Mononuclear cell (primary cell): ENCODE data around the gene TRAPPC3L. TPM values are rescaled to one million over a fixed set of nuclear protein-coding genes. Genes with fewer than 3 reads are reported as not detected.

ENCODE experiments used
- H3K27me3 ChIP-seq: 2 replicates; pipeline ENCODE4 v1.6.0; 2011; ENCODE audit warnings: low read length, control low read depth; ENCODE audit not compliant: insufficient read depth
- H3K4me1 ChIP-seq: 2 replicates; pipeline ENCODE4 v1.5.1; 2011; ENCODE audit warnings: mild to moderate bottlenecking, low read length, control low read depth; ENCODE audit not compliant: insufficient read depth
- H3K4me3 ChIP-seq: 2 replicates; pipeline ENCODE4 v1.5.1; 2011; ENCODE audit warnings: mild to moderate bottlenecking, low read length, moderate library complexity
- H3K9me3 ChIP-seq: 2 replicates; pipeline ENCODE4 v1.5.1; 2011; ENCODE audit warnings: low read depth, mild to moderate bottlenecking, control low read depth, low read length
- total RNA-seq: library from RNA; depleted of rRNA; stranded (reverse); fragments of >200 nt; gene quantifications from one replicate; pipeline ENCODE4 v1.2.3, GENCODE V29; 2012

The TRAPPC3L gene
- 2.1 TPM for total RNA-seq

- no peaks in the 10 kb centered on the region for H3K9me3 ChIP-seq
- H3K4me3 ChIP-seq = no peak within 1 kb of the TSS
- no peaks in the 10 kb centered on the region for H3K4me1 ChIP-seq
- peaks cover 6% of the 10 kb centered on the region for H3K27me3 ChIP-seq
Measured at GRCh38 chr6:116545651-116546050, at the start of gene TRAPPC3L. TSS of gene TRAPPC3L (minus strand) at chr6:116545684. CDS start at chr6:116545514, 170 bp downstream.

GRCh38 chr6:116595247-116595646, 49.8 kb upstream of the TRAPPC3L start:
- Histone ChIP-seq H3K9me3 (no peaks in the 10 kb centered on the region), H3K27me3 (no peaks in the 10 kb centered on the region), H3K4me3 (no peak overlapping the region), H3K4me1 (no peaks in the 10 kb centered on the region)

GRCh38 chr6:116586738-116587137, 41.3 kb upstream of the TRAPPC3L start:
- no peaks in the 10 kb centered on the region for H3K27me3 ChIP-seq
- no peaks in the 10 kb centered on the region for H3K4me1 ChIP-seq
- no peaks in the 10 kb centered on the region for H3K9me3 ChIP-seq
- H3K4me3 ChIP-seq = no peak overlapping the region

- Histone ChIP-seq H3K9me3 (no peaks in the 10 kb centered on the region), H3K27me3 (no peaks in the 10 kb centered on the region), H3K4me1 (no peaks in the 10 kb centered on the region), H3K4me3 (no peak overlapping the region)
Measured at GRCh38 chr6:116586276-116586675, 40.8 kb upstream of the TRAPPC3L start.

GRCh38 chr6:116580198-116580597, 34.7 kb upstream of the TRAPPC3L start:
- Histone ChIP-seq H3K4me3 (no peak overlapping the region), H3K4me1 (no peaks in the 10 kb centered on the region), H3K9me3 (no peaks in the 10 kb centered on the region)

GRCh38 chr6:116579143-116579542, 33.7 kb upstream of the TRAPPC3L start:
- no peaks in the 10 kb centered on the region for H3K27me3 ChIP-seq

More at GRCh38 chr6:116580198-116580597, 34.7 kb upstream of the TRAPPC3L start:
- no peaks in the 10 kb centered on the region for H3K27me3 ChIP-seq

GRCh38 chr6:116578335-116578734, 32.9 kb upstream of the TRAPPC3L start:
- H3K4me1 ChIP-seq = no peaks in the 10 kb centered on the region
- no peak overlapping the region for H3K4me3 ChIP-seq
- H3K27me3 ChIP-seq = no peaks in the 10 kb centered on the region
- no peaks in the 10 kb centered on the region for H3K9me3 ChIP-seq

More at GRCh38 chr6:116579143-116579542, 33.7 kb upstream of the TRAPPC3L start:
- Histone ChIP-seq H3K4me1 (no peaks in the 10 kb centered on the region), H3K9me3 (no peaks in the 10 kb centered on the region), H3K4me3 (no peak overlapping the region)

GRCh38 chr6:116577486-116577885, 32.0 kb upstream of the TRAPPC3L start:
- H3K27me3 ChIP-seq = no peaks in the 10 kb centered on the region
- H3K4me1 ChIP-seq = peaks cover 5% of the 10 kb centered on the region
- no peak overlapping the region for H3K4me3 ChIP-seq
- no peaks in the 10 kb centered on the region for H3K9me3 ChIP-seq

- Histone ChIP-seq H3K9me3 (no peaks in the 10 kb centered on the region), H3K4me1 (peaks cover 19% of the 10 kb centered on the region), H3K27me3 (no peaks in the 10 kb centered on the region), H3K4me3 (no peak overlapping the region)
Measured at GRCh38 chr6:116575227-116575626, 29.7 kb upstream of the TRAPPC3L start.

- H3K4me3 ChIP-seq = peak overlapping the region; percentile 93
Measured at GRCh38 chr6:116572162-116572561, 26.7 kb upstream of the TRAPPC3L start.

GRCh38 chr6:116571683-116572000, 26.2 kb upstream of the TRAPPC3L start:
- Histone ChIP-seq H3K27me3 (no peaks in the 10 kb centered on the region), H3K9me3 (no peaks in the 10 kb centered on the region), H3K4me1 (peaks cover 39% of the 10 kb centered on the region), H3K4me3 (peak overlapping the region; percentile 93)

More at GRCh38 chr6:116572162-116572561, 26.7 kb upstream of the TRAPPC3L start:
- peaks cover 39% of the 10 kb centered on the region for H3K4me1 ChIP-seq
- H3K27me3 ChIP-seq = no peaks in the 10 kb centered on the region
- H3K9me3 ChIP-seq = no peaks in the 10 kb centered on the region

- Histone ChIP-seq H3K27me3 (no peaks in the 10 kb centered on the region), H3K4me3 (peak within 1 kb of the TSS; percentile 93), H3K9me3 (no peaks in the 10 kb centered on the region), H3K4me1 (peaks cover 39% of the 10 kb centered on the region)
Measured at GRCh38 chr6:116570856-116571682, 25.6 kb upstream of the TRAPPC3L start, which contains the start of gene RWDD1. TSS of gene RWDD1 (plus strand) at chr6:116571504. CDS start at chr6:116571583, 79 bp downstream.

- H3K4me3 ChIP-seq = no peak overlapping the region
- peaks cover 39% of the 10 kb centered on the region for H3K4me1 ChIP-seq
- no peaks in the 10 kb centered on the region for H3K9me3 ChIP-seq
- no peaks in the 10 kb centered on the region for H3K27me3 ChIP-seq
Measured at GRCh38 chr6:116568821-116569755, 23.6 kb upstream of the TRAPPC3L start.

GRCh38 chr6:116568111-116568510, 22.6 kb upstream of the TRAPPC3L start:
- Histone ChIP-seq H3K4me3 (no peak overlapping the region), H3K27me3 (no peaks in the 10 kb centered on the region), H3K9me3 (no peaks in the 10 kb centered on the region), H3K4me1 (peaks cover 39% of the 10 kb centered on the region)
